Stimulated activated CD4-positive, alpha-beta T cell treated with anti-CD3 and anti-CD28 coated beads, Interleukin-4, amount 100 ng/mL, for 4 hours (primary cell): ENCODE results near the gene RRBP1.

Experiments
- DNase-seq, 2 experiments: peaks; one replicate each; pipeline ENCODE4 v3.0.0-alpha.2; 2020

RRBP1 gene

GRCh38 chr20:17565169-17565845, 116.7 kb downstream of the RRBP1 start:
- no peak for DNase-seq
